PC-9 (cell line): ENCODE results near the gene PDE4D.

Source experiments
- EZH2 ChIP-seq: fragments of 200-600 bp; sonication (generic); IDR thresholded peaks from 2 replicates; pipeline ENCODE4 v1.8.0; 2017; ENCODE audit warnings: antibody characterized with exemption, low read depth
- TF ChIP-seq, protein P1 (sequence below): fragments of 200-600 bp; sonication (generic); conservative IDR thresholded peaks from 2 replicates; pipeline ENCODE4 v1.6.1; 2017; ENCODE audit warnings: mixed run types, antibody characterized with exemption, mild to moderate bottlenecking, moderate library complexity

DNA sequence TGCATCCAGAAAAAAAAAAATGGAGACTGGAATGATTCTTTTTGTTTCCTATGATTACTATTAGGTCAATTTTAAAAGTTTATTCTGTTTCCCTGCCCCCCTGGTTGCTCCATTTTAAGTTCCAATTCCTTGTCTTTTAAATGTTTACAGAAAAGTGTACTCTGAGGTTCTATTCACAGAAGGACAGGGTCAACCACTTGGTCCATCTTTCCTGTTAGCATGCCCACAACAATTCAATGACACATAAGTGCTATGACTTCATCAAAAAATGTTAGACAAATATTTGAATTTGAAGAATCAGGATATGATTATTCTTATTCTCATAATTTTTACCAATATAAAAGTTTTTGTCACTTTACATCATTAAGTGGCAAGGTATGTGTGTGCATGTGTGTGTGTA, 123.7 kb downstream of the PDE4D start:
- TF ChIP-seq EZH2: no peak
- TF ChIP-seq, protein P1, sequence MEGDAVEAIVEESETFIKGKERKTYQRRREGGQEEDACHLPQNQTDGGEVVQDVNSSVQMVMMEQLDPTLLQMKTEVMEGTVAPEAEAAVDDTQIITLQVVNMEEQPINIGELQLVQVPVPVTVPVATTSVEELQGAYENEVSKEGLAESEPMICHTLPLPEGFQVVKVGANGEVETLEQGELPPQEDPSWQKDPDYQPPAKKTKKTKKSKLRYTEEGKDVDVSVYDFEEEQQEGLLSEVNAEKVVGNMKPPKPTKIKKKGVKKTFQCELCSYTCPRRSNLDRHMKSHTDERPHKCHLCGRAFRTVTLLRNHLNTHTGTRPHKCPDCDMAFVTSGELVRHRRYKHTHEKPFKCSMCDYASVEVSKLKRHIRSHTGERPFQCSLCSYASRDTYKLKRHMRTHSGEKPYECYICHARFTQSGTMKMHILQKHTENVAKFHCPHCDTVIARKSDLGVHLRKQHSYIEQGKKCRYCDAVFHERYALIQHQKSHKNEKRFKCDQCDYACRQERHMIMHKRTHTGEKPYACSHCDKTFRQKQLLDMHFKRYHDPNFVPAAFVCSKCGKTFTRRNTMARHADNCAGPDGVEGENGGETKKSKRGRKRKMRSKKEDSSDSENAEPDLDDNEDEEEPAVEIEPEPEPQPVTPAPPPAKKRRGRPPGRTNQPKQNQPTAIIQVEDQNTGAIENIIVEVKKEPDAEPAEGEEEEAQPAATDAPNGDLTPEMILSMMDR: no peak
